H1 (cell line): ENCODE measurements around the gene HOXA6. TPM values are rescaled to one million over a fixed set of nuclear protein-coding genes. Genes with fewer than 3 reads are reported as not detected.

Source experiments
- CTCF ChIA-PET: fragments of 300-600 bp; sonication (Branson Sonifier 250); formaldehyde crosslinking; loops from one replicate; lab custom pipeline; 2021; ENCODE audit not compliant: partially characterized antibody; lab: Charles Lee
- POLR2A ChIA-PET: fragments of 300-600 bp; sonication (Branson Sonifier 250); formaldehyde crosslinking; loops from one replicate; lab custom pipeline; 2021; ENCODE audit warnings: inconsistent platforms; ENCODE audit not compliant: partially characterized antibody; lab: Charles Lee
- DNase-seq, 2 experiments: peaks; one replicate each; pipeline versions ENCODE4 v3.0.0 to v3.0.0-alpha.2; 2010 to 2022; ENCODE audit warnings: low spot score in 2 of 2, low read depth in 1 of 2, mixed read lengths in 1 of 2
- FAIRE-seq: peaks from 2 replicates; lab custom pipeline; 2011; peaks lifted over from hg19 to GRCh38; lab: Jason Lieb, UNC
- H2AFZ ChIP-seq: 2 replicates; pipeline ENCODE4 v1.8.1; 2012; ENCODE audit warnings: low read length, inconsistent platforms
- H2AK5ac ChIP-seq: 2 replicates; pipeline ENCODE4 v1.6.1; 2013; ENCODE audit warnings: low read depth, low read length
- H2BK120ac ChIP-seq: replicated peaks from 2 replicates; pipeline ENCODE3; 2013; ENCODE audit warnings: low read depth, low read length, inconsistent platforms
- H2BK12ac ChIP-seq: 2 replicates; pipeline ENCODE4 v1.6.1; 2013; ENCODE audit warnings: low read depth, low read length
- H2BK15ac ChIP-seq: 2 replicates; pipeline ENCODE4 v1.6.1; 2013; ENCODE audit warnings: low read length
- H2BK20ac ChIP-seq: 2 replicates; pipeline ENCODE4 v1.6.1; 2013; ENCODE audit warnings: low read length
- H2BK5ac ChIP-seq: 2 replicates; pipeline ENCODE4 v1.6.1; 2013; ENCODE audit warnings: low read depth, low read length
- H3K14ac ChIP-seq: 2 replicates; pipeline ENCODE4 v1.6.1; 2013; ENCODE audit warnings: inconsistent platforms; ENCODE audit not compliant: insufficient read length
- H3K18ac ChIP-seq: 2 replicates; pipeline ENCODE4 v1.6.1; 2013; ENCODE audit warnings: low read length; ENCODE audit errors: extremely low read depth
- H3K23ac ChIP-seq: 2 replicates; pipeline ENCODE4 v1.6.1; 2013; ENCODE audit warnings: inconsistent platforms; ENCODE audit not compliant: insufficient read length
- H3K23me2 ChIP-seq: 2 replicates; pipeline ENCODE4 v1.6.1; 2013; ENCODE audit warnings: low read depth, low read length
- H3K27ac ChIP-seq: 2 replicates; pipeline ENCODE4 v1.6.1; 2011; ENCODE audit warnings: low read depth, low read length, inconsistent platforms
- H3K27me3 ChIP-seq, 4 experiments: replicated peaks in 1 of 4; 1 replicate in 1 of 4; 2 replicates in 3 of 4; pipeline versions ENCODE4 v1.6.1 to v1.8.1; 2011 to 2013; ENCODE audit warnings: low read length in 3 of 4, mild to moderate bottlenecking in 3 of 4, inconsistent platforms in 2 of 4, mixed read lengths in 2 of 4, moderate library complexity in 1 of 4; ENCODE audit not compliant: control insufficient read depth in 3 of 4, insufficient read depth in 3 of 4; ENCODE audit errors: extremely low read depth in 1 of 4
- H3K36me3 ChIP-seq, 4 experiments: 2 replicates each; pipeline versions ENCODE4 v1.6.1 to v1.8.1; 2011 to 2013; ENCODE audit warnings: mild to moderate bottlenecking in 4 of 4, low read length in 3 of 4, moderate library complexity in 2 of 4, control low read depth in 1 of 4, inconsistent platforms in 1 of 4; ENCODE audit not compliant: insufficient read depth in 4 of 4, control insufficient read depth in 2 of 4
- H3K4ac ChIP-seq: replicated peaks from 2 replicates; pipeline ENCODE3; 2013; ENCODE audit warnings: low read length, low read depth, mixed read lengths, inconsistent platforms; ENCODE audit not compliant: insufficient read length
- H3K4me1 ChIP-seq, 4 experiments: replicated peaks in 1 of 4; 1 replicate in 1 of 4; 2 replicates in 3 of 4; pipeline versions ENCODE4 v1.6.1 to v1.8.1; 2011 to 2013; ENCODE audit warnings: low read length in 3 of 4, inconsistent platforms in 2 of 4, mixed read lengths in 1 of 4; ENCODE audit not compliant: insufficient read depth in 4 of 4, control insufficient read depth in 3 of 4
- H3K4me2 ChIP-seq, 2 experiments: 2 replicates each; pipeline versions ENCODE4 v1.6.1 to v1.8.1; 2011 to 2013; ENCODE audit warnings: low read depth in 2 of 2, low read length in 2 of 2, control low read depth in 1 of 2, inconsistent platforms in 1 of 2, mild to moderate bottlenecking in 1 of 2; ENCODE audit not compliant: insufficient read depth in 1 of 2
- H3K4me3 ChIP-seq, 4 experiments: fragments of 200-600, 300-600 bp in 1 of 4; sonication (generic), shearing (Covaris generic), sonication (Bioruptor Twin) in 1 of 4; 2 replicates each; pipeline versions ENCODE4 v1.5.1 to v1.8.1; 2011 to 2016; ENCODE audit warnings: low read length in 4 of 4, low read depth in 3 of 4, control low read depth in 2 of 4, inconsistent platforms in 2 of 4, mild to moderate bottlenecking in 2 of 4, mixed read lengths in 1 of 4, moderate library complexity in 1 of 4; ENCODE audit not compliant: insufficient read depth in 2 of 4; ENCODE audit errors: extremely low read depth in 1 of 4
- H3K56ac ChIP-seq: replicated peaks from 2 replicates; pipeline ENCODE3; 2013; ENCODE audit warnings: low read depth, mild to moderate bottlenecking, mixed read lengths, low read length, inconsistent platforms; ENCODE audit not compliant: insufficient read length
- H3K79me1 ChIP-seq: 2 replicates; pipeline ENCODE4 v1.6.1; 2013; ENCODE audit warnings: low read depth, low read length, control low read depth
- H3K79me2 ChIP-seq, 2 experiments: 2 replicates each; pipeline versions ENCODE4 v1.6.1 to v1.8.1; 2012 to 2013; ENCODE audit warnings: low read length in 2 of 2, mild to moderate bottlenecking in 2 of 2, inconsistent platforms in 1 of 2; ENCODE audit not compliant: insufficient read depth in 2 of 2, control insufficient read depth in 1 of 2
- H3K9ac ChIP-seq, 4 experiments: replicated peaks in 1 of 4; 1 replicate in 1 of 4; 2 replicates in 3 of 4; pipeline versions ENCODE4 v1.6.1 to v1.8.1; 2011 to 2013; ENCODE audit warnings: low read depth in 3 of 4, low read length in 3 of 4, control low read depth in 2 of 4, mild to moderate bottlenecking in 2 of 4, moderate library complexity in 2 of 4, inconsistent platforms in 1 of 4; ENCODE audit errors: extremely low read depth in 1 of 4
- H3K9me3 ChIP-seq, 2 experiments: 2 replicates each; pipeline versions ENCODE4 v1.6.1 to v1.8.1; 2012 to 2013; ENCODE audit warnings: mild to moderate bottlenecking in 2 of 2, moderate library complexity in 2 of 2, control low read depth in 1 of 2, inconsistent platforms in 1 of 2, low read depth in 1 of 2, low read length in 1 of 2, mixed read lengths in 1 of 2; ENCODE audit not compliant: insufficient read depth in 2 of 2
- H4K20me1 ChIP-seq, 2 experiments: replicated peaks in 1 of 2; 2 replicates each; pipeline versions ENCODE3 to v1.8.1; 2011 to 2013; ENCODE audit warnings: inconsistent platforms in 2 of 2, low read length in 2 of 2, mild to moderate bottlenecking in 1 of 2; ENCODE audit not compliant: insufficient read depth in 2 of 2, control insufficient read depth in 1 of 2
- H4K5ac ChIP-seq: 2 replicates; pipeline ENCODE4 v1.6.1; 2013; ENCODE audit warnings: low read length, low read depth, mixed read lengths, inconsistent platforms; ENCODE audit not compliant: insufficient read length
- H4K8ac ChIP-seq: 2 replicates; pipeline ENCODE4 v1.8.0; 2013; ENCODE audit warnings: mild to moderate bottlenecking, moderate library complexity, low read length, inconsistent platforms; ENCODE audit not compliant: insufficient read depth; ENCODE audit errors: extremely low read depth
- H4K91ac ChIP-seq: replicated peaks from 2 replicates; pipeline ENCODE3; 2013; ENCODE audit warnings: low read length, mixed read lengths, inconsistent platforms; ENCODE audit not compliant: insufficient read length
- EZH2 ChIP-seq: fragments of 200-600 bp; sonication (generic); IDR thresholded peaks from 2 replicates; pipeline ENCODE4 v1.7.1; 2012; ENCODE audit warnings: low read depth, mild to moderate bottlenecking, moderate library complexity, low read length, inconsistent platforms; ENCODE audit not compliant: severe bottlenecking
- FOSL1 ChIP-seq: IDR thresholded peaks from 2 replicates; pipeline ENCODE4 v1.6.1; 2011; ENCODE audit warnings: mild to moderate bottlenecking, low read depth, low read length, moderate library complexity; ENCODE audit not compliant: insufficient read depth
- HDAC6 ChIP-seq: IDR thresholded peaks from one replicate; pipeline ENCODE4 v1.7.1; 2012; ENCODE audit warnings: low read depth, mild to moderate bottlenecking, inconsistent platforms, low read length, moderate library complexity
- KDM4A ChIP-seq: IDR thresholded peaks from one replicate; pipeline ENCODE4 v1.7.1; 2012; ENCODE audit warnings: low read depth, mild to moderate bottlenecking, moderate library complexity, low read length, inconsistent platforms; ENCODE audit not compliant: severe bottlenecking
- POLR2A ChIP-seq, 2 experiments: IDR thresholded peaks; 1 replicate in 1 of 2; 2 replicates in 1 of 2; pipeline ENCODE4 v1.6.1; 2011; ENCODE audit warnings: low read depth in 2 of 2, low read length in 2 of 2, mild to moderate bottlenecking in 2 of 2; ENCODE audit errors: control extremely low read depth in 1 of 2
- RFX5 ChIP-seq: IDR thresholded peaks from 2 replicates; pipeline ENCODE4 v1.6.1; 2011; ENCODE audit warnings: low read depth, low read length, improper control_type of control experiment, borderline replicate concordance
- RXRA ChIP-seq: IDR thresholded peaks from 2 replicates; pipeline ENCODE4 v1.6.1; 2011; ENCODE audit warnings: low read depth, mild to moderate bottlenecking, low read length, moderate library complexity; ENCODE audit not compliant: insufficient read depth
- SAP30 ChIP-seq: fragments of 300-600 bp; sonication (generic); IDR thresholded peaks from 2 replicates; pipeline ENCODE4 v1.7.1; 2012; ENCODE audit warnings: low read length, moderate library complexity, mild to moderate bottlenecking, inconsistent platforms; ENCODE audit not compliant: insufficient read depth, insufficient replicate concordance
- SP4 ChIP-seq: IDR thresholded peaks from 2 replicates; pipeline ENCODE4 v1.6.1; 2012; ENCODE audit warnings: low read length, inconsistent platforms
- SUZ12 ChIP-seq: fragments of 200-600 bp; sonication (generic); IDR thresholded peaks from 2 replicates; pipeline ENCODE4 v1.6.1; 2012; ENCODE audit warnings: mild to moderate bottlenecking, inconsistent platforms, low read length, moderate library complexity, mixed read lengths
- TAF1 ChIP-seq: IDR thresholded peaks from 2 replicates; pipeline ENCODE4 v1.6.1; 2011; ENCODE audit warnings: mild to moderate bottlenecking, low read depth, low read length
- TBP ChIP-seq: IDR thresholded peaks from 2 replicates; pipeline ENCODE4 v1.6.1; 2011; ENCODE audit warnings: low read depth, low read length, improper control_type of control experiment
- TCF12 ChIP-seq: IDR thresholded peaks from 2 replicates; pipeline ENCODE4 v1.6.1; 2011; ENCODE audit warnings: low read depth, mild to moderate bottlenecking, low read length
- WGBS, 2 experiments: shearing (Covaris generic) in 1 of 2; methylation state at CpG; one replicate each; pipeline versions ENCODE4 v1.1.6 to v1.1.7; 2013 to 2015; ENCODE audit warnings: low lambda C conversion rate in 2 of 2, mixed read lengths in 2 of 2, inconsistent platforms in 1 of 2, low coverage in 1 of 2, missing lambda C conversion rate in 1 of 2; ENCODE audit not compliant: insufficient replicate concordance in 2 of 2, insufficient coverage in 1 of 2, insufficient read length in 1 of 2; ENCODE audit errors: extremely low coverage in 1 of 2, missing lambda C conversion rate in 1 of 2; 5-methylcytosine and 5-hydroxymethylcytosine counted together
- polyA plus RNA-seq, 7 experiments: library from polyadenylated mRNA; depleted of rRNA in 3 of 7; stranded (reverse) in 5 of 7; unstranded in 2 of 7; fragments of >200 nt in 5 of 7; fragments of 200-250 nt in 2 of 7; gene quantifications; 1 replicate in 5 of 7; 2 replicates in 1 of 7; 4 replicates in 1 of 7; pipeline versions ENCODE4 v1.2.1 to v1.2.3, GENCODE V29; 2011 to 2013; ENCODE audit warnings: missing spikeins in 2 of 7, mixed read lengths in 2 of 7
- total RNA-seq: library from RNA; stranded (reverse); fragmentation: NEBNext Ultra II Directional; extraction: Animal tissue kit (Norgen Biotek cat#: 25700); gene quantifications from 2 replicates; pipeline ENCODE4 v1.2.1, GENCODE V29; 2021
- TF ChIP-seq, protein P1 (sequence below): IDR thresholded peaks from 2 replicates; pipeline ENCODE4 v1.6.1; 2011; ENCODE audit warnings: low read length, improper control_type of control experiment

Gene HOXA6
- total and polyA plus RNA-seq, 2 of the 8 experiments (the other 6 are each of a cell fraction or from before 2014, with no cell fraction given), result not detected

DNA sequence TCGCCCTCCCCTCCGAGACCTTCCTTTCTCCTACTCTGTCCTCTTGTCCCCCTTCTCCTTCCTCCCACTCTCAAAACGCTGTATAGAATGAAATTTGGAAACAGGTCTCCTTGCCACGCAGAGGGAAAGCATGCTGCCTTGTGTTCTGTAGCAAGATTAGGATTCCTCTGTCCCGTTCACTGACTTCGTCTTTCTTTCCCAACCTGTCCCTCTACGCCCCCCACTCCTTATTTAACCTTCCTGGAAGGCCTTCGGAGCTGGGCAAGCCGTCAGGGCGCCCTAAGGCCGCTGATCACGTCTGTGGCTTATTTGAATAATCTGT, 16.4 kb upstream of the HOXA6 start:
- Histone ChIP-seq H3K18ac (no peak overlapping the region), H3K79me2 (no peaks in the 10 kb centered on the region), H3K23ac (no peak overlapping the region), H3K36me3 (peaks cover 0 to 20% (median 0%) of the 10 kb centered on the region in 4 experiments; a peak in 1 of 8 replicates), H4K8ac (no peak overlapping the region), H2BK20ac (no peak overlapping the region), H3K56ac (no peak overlapping the region), H3K79me1 (no peaks in the 10 kb centered on the region), H3K4me1 (no peaks in the 10 kb centered on the region; a peak in 4 of 7 replicates), H2AFZ (no peak overlapping the region), H3K4me2 (peak overlapping the region; percentile 8 to 47; a peak in 1 of 4 replicates), H4K20me1 (peaks cover 19 to 28% of the 10 kb centered on the region in 2 experiments)
- ChIA-PET CTCF (interaction anchor here (0.8 to 4.4 kb wide), 5 partner anchors 9 to 22 kb away, joined by 3 to 80 read pairs (median 5); partner anchors contain the start of genes HOXA11, HOXA3, HOXA5 and HOXA6), POLR2A (no interaction called here)
- TF ChIP-seq HDAC6, result no peak
- no peak for TF ChIP-seq RXRA
- no peak for TF ChIP-seq FOSL1
- no peak for TF ChIP-seq TAF1
- no peak for TF ChIP-seq TCF12
- TF ChIP-seq SP4, result no peak
- TF ChIP-seq SUZ12, result no peak
- no peak for TF ChIP-seq SAP30
- TF ChIP-seq RFX5, result no peak
- TF ChIP-seq TBP, result no peak
- no peak for TF ChIP-seq KDM4A
- TF ChIP-seq, protein P1, sequence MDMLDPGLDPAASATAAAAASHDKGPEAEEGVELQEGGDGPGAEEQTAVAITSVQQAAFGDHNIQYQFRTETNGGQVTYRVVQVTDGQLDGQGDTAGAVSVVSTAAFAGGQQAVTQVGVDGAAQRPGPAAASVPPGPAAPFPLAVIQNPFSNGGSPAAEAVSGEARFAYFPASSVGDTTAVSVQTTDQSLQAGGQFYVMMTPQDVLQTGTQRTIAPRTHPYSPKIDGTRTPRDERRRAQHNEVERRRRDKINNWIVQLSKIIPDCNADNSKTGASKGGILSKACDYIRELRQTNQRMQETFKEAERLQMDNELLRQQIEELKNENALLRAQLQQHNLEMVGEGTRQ, result no peak
- no peak for TF ChIP-seq POLR2A (IDR thresholded peaks at IDR 0.05; ENCODE audit: control extremely low read depth in 1 of 2, low read depth in 2 of 2, low read length in 2 of 2)
- no peak for TF ChIP-seq EZH2
- TF ChIP-seq, all 59 proteins: peak for 0
- Histone ChIP-seq H3K9ac (no peak overlapping the region), H4K5ac (no peak overlapping the region), H3K4me3 (peak overlapping the region in 1 of 4 experiments; percentile 25; a peak in 2 of 8 replicates), H3K27ac (no peak overlapping the region), H3K14ac (no peak overlapping the region), H4K91ac (no peak overlapping the region), H2BK15ac (no peak overlapping the region), H3K4ac (no peak overlapping the region), H2AK5ac (no peak overlapping the region), H3K9me3 (peaks cover 0 to 6% of the 10 kb centered on the region in 2 experiments; a peak in 1 of 4 replicates), H3K23me2 (no peaks in the 10 kb centered on the region), H2BK5ac (no peak overlapping the region), H3K27me3 (peaks cover 98 to 100% (median 99%) of the 10 kb centered on the region in 4 experiments), H2BK120ac (no peak overlapping the region), H2BK12ac (no peak overlapping the region)
- WGBS, 2 experiments, result 18% methylated on average over 12 of the region's 12 CpGs; no CpG with 5 or more reads in 1 of the 2 experiments
- FAIRE-seq (no peak), DNase-seq (no peak)
